Measurements from ENCODE around the gene MRPL36.

GRCh38 chr5:1815071-1815786, 15.6 kb upstream of the MRPL36 start:
- TF ChIP-seq CTCF (conservative IDR thresholded peaks at IDR 0.05 in 1 of 2, IDR thresholded peaks at IDR 0.05 in 1 of 2; ENCODE audit: low read depth in 1 of 2, low read length in 2 of 2) (no peak), EZH2 (IDR thresholded peaks at IDR 0.05; ENCODE audit: low read length, missing control alignments) (no peak)
